ENCODE measurements around the gene CALHM4. TPM values are rescaled to one million over a fixed set of nuclear protein-coding genes. Genes with fewer than 3 reads are reported as not detected.

The CALHM4 gene
- total RNA-seq, 1 donor from 2014 or later: not detected

GRCh38 chr6:116562019-116562403, 8.5 kb downstream of the CALHM4 start:
- Mint-ChIP-seq H3K4me1 (ENCODE audit: low read depth) (peaks cover 13% of the 10 kb centered on the region), H3K27ac (ENCODE audit: unreplicated experiment) (no peak overlapping the region), H3K9me3 (ENCODE audit: low read depth) (no peaks in the 10 kb centered on the region), H3K27me3 (ENCODE audit: low read depth) (peaks cover 3% of the 10 kb centered on the region), H3K4me3 (ENCODE audit: unreplicated experiment) (no peak overlapping the region), H3K36me3 (ENCODE audit: low read depth) (no peaks in the 10 kb centered on the region)
- DNase-seq (ENCODE audit: low spot score): no peak
- no peak for TF ChIP-seq CTCF (IDR thresholded peaks at IDR 0.05)

GRCh38 chr6:116562614-116563013, 9.1 kb downstream of the CALHM4 start:
- peaks cover 12% of the 10 kb centered on the region for H3K4me1 Mint-ChIP-seq (ENCODE audit: low read depth)
- H3K4me3 Mint-ChIP-seq (ENCODE audit: unreplicated experiment): no peak overlapping the region
- H3K27ac Mint-ChIP-seq (ENCODE audit: unreplicated experiment): no peak overlapping the region
- TF ChIP-seq CTCF (IDR thresholded peaks at IDR 0.05): no peak
- H3K9me3 Mint-ChIP-seq (ENCODE audit: low read depth): no peaks in the 10 kb centered on the region
- no peaks in the 10 kb centered on the region for H3K36me3 Mint-ChIP-seq (ENCODE audit: low read depth)
- no peak for DNase-seq (ENCODE audit: low spot score)
- peaks cover 4% of the 10 kb centered on the region for H3K27me3 Mint-ChIP-seq (ENCODE audit: low read depth)

- no peak overlapping the region for H3K27ac Mint-ChIP-seq (ENCODE audit: unreplicated experiment)
- no peak overlapping the region for H3K4me3 Mint-ChIP-seq (ENCODE audit: unreplicated experiment)
- H3K4me1 Mint-ChIP-seq (ENCODE audit: low read depth): peaks cover 3% of the 10 kb centered on the region
- no peak for DNase-seq (ENCODE audit: low spot score)
- no peaks in the 10 kb centered on the region for H3K9me3 Mint-ChIP-seq (ENCODE audit: low read depth)
- H3K36me3 Mint-ChIP-seq (ENCODE audit: low read depth): no peaks in the 10 kb centered on the region
- TF ChIP-seq CTCF (IDR thresholded peaks at IDR 0.05): no peak
- H3K27me3 Mint-ChIP-seq (ENCODE audit: low read depth): peaks cover 4% of the 10 kb centered on the region
These were observed 10.3 kb downstream of the CALHM4 start for GRCh38 chr6:116563830-116564229.

- TF ChIP-seq CTCF (IDR thresholded peaks at IDR 0.05): no peak
- H3K4me3 Mint-ChIP-seq (ENCODE audit: unreplicated experiment): no peak overlapping the region
- no peak overlapping the region for H3K27ac Mint-ChIP-seq (ENCODE audit: unreplicated experiment)
- H3K9me3 Mint-ChIP-seq (ENCODE audit: low read depth): no peaks in the 10 kb centered on the region
- peaks cover 3% of the 10 kb centered on the region for H3K4me1 Mint-ChIP-seq (ENCODE audit: low read depth)
- H3K36me3 Mint-ChIP-seq (ENCODE audit: low read depth): no peaks in the 10 kb centered on the region
- peaks cover 4% of the 10 kb centered on the region for H3K27me3 Mint-ChIP-seq (ENCODE audit: low read depth)
- DNase-seq (ENCODE audit: low spot score): no peak
These were observed 10.8 kb downstream of the CALHM4 start for GRCh38 chr6:116564311-116564710.

GRCh38 chr6:116564921-116565872, 11.6 kb downstream of the CALHM4 start:
- H3K27ac Mint-ChIP-seq (ENCODE audit: unreplicated experiment): no peak overlapping the region
- H3K4me1 Mint-ChIP-seq (ENCODE audit: low read depth): peaks cover 8% of the 10 kb centered on the region
- TF ChIP-seq CTCF (IDR thresholded peaks at IDR 0.05): no peak
- peak; percentile 92 for DNase-seq (ENCODE audit: low spot score)
- H3K27me3 Mint-ChIP-seq (ENCODE audit: low read depth): peaks cover 4% of the 10 kb centered on the region
- no peaks in the 10 kb centered on the region for H3K9me3 Mint-ChIP-seq (ENCODE audit: low read depth)
- H3K4me3 Mint-ChIP-seq (ENCODE audit: unreplicated experiment): no peak overlapping the region
- H3K36me3 Mint-ChIP-seq (ENCODE audit: low read depth): no peaks in the 10 kb centered on the region
